Measurements from ENCODE around the gene MICAL3.

DNA sequence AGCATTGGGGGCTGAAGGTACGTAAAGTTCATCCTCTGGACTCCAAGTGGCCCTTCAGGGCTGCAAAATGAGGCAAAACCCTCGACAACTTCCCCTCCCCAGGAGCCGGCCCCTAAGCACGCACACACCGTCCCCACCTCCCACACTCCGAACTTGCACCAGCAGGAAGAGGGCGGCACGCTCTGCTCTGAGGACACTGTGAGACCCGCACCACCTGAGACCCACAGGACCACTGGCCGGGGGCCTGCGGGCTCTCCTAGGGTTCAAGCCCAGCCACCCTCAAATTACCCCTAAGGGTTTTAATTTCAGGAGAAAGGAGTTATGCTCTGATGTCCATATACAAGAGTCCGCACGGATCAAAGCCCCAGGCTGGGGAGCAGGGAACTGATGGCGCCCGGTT lies 200.4 kb downstream of the MICAL3 start:
- TF ChIP-seq, protein P1, sequence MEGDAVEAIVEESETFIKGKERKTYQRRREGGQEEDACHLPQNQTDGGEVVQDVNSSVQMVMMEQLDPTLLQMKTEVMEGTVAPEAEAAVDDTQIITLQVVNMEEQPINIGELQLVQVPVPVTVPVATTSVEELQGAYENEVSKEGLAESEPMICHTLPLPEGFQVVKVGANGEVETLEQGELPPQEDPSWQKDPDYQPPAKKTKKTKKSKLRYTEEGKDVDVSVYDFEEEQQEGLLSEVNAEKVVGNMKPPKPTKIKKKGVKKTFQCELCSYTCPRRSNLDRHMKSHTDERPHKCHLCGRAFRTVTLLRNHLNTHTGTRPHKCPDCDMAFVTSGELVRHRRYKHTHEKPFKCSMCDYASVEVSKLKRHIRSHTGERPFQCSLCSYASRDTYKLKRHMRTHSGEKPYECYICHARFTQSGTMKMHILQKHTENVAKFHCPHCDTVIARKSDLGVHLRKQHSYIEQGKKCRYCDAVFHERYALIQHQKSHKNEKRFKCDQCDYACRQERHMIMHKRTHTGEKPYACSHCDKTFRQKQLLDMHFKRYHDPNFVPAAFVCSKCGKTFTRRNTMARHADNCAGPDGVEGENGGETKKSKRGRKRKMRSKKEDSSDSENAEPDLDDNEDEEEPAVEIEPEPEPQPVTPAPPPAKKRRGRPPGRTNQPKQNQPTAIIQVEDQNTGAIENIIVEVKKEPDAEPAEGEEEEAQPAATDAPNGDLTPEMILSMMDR (IDR thresholded peaks at IDR 0.05; ENCODE audit: poor library complexity, severe bottlenecking) = no peak
- TF ChIP-seq POLR2AphosphoS5 (IDR thresholded peaks at IDR 0.05) = no peak
- TF ChIP-seq TAF1 (IDR thresholded peaks at IDR 0.05; ENCODE audit: low read depth) = no peak
- no peak for TF ChIP-seq EP300 (conservative IDR thresholded peaks at IDR 0.05; ENCODE audit: poor library complexity, severe bottlenecking)
- no peak for TF ChIP-seq EZH2 (IDR thresholded peaks at IDR 0.05; ENCODE audit: borderline replicate concordance, insufficient read depth, low read length, poor library complexity, severe bottlenecking)

All from neural cell (in vitro differentiated cells).